GM21529 (cell line): ENCODE measurements around the gene UVSSA.

Experiments used
- ATAC-seq: cut with Tn5 transposase; IDR thresholded peaks from one replicate; pipeline ENCODE4 v1.9.1; 2021; ENCODE audit not compliant: unreplicated experiment

Gene UVSSA

DNA sequence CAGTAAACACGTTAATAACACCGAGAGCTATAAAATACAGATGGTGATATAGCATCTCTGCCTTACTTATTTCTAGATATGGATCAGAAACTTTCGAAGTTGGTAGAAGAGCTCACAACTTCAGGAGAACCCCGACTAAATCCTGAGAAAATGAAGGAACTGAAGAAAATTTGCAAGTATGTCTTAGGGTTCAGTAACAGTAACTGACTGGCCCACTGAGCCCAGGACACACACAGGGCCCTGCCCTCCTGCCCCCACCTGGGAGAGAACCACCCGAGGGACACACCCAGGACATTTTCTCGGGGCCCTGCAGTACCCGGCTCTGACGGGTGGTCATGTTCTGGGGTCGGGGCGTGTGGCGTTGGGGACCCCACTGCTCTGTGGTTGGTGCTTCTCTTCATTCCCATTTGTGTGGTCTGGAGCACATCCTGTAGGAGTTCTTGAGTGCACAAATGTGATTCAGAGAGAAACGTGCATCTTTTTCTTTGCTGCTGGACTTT lies 1.1 kb downstream of the UVSSA start:
- no peak for ATAC-seq

DNA sequence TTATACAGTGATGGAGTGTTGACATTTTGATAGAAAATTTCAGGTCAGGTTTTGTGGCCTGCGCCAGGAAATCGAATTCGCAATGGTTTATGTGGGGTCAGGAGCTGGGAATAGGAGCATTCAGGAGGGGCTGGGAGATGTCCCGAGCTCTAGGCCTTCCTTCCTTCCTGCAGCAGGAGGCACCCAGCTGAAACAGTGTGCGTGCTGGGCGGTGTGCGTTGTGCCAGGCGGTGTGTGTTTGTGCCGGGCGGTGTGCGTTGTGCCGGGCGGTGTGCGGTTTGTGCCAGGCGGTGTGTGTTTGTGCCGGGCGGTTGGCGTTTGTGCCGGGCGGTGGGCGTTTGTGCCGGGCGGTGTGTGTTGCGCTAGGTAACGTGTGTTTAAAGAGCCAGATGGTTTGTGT lies 1.7 kb downstream of the UVSSA start:
- ATAC-seq: no peak

DNA sequence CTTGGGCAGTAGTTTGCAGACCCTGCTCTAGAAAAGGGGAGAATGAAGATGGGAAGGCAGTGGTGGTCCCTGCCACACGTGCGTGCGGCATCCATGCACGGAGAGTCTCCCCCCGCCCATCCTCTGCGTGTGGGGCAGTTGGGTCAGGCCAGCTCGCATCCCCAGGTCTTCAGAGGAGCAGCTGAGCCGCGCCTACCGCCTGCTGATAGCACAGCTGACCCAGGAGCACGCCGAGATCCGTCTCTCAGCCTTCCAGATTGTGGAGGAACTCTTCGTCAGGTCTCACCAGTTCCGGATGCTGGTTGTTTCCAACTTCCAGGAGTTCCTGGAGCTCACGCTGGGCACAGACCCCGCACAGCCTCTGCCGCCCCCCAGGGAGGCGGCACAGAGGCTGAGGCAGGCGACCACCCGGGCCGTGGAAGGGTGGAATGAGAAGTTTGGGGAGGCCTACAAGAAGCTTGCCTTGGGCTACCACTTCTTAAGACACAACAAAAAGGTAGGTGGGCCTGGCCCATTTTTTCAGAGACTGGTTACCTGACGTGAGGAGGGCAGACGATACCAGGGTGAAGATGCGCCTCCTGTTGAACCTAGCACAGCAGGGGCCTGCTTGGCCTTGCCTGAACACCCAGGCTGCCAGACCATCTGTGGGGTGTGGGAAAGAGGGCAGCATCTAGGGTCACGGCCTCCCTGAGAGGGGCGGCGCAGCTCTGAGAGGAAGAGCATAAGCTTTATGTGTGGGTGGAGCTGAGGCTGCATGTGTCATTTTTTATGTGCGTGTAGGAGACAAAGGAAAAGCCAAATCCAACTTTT lies 2.6 kb downstream of the UVSSA start:
- ATAC-seq: no peak

DNA sequence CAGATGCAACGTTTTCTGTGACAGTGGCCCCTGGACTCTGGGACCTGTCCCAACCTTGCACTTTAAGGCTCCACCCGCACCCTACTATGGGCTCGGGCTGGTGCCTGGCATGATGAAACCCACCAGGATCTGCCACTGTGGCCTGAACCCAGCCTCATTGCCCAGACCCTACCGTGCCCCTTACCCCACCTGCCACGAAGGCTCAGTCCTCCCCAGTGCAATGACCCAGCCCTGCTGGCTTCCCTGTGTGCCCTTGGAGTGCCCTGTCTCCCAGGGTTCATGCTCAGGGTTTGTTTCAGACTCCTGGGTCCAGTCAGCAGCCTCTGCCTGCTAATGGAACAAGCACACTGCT lies 3.1 kb downstream of the UVSSA start:
- no peak for ATAC-seq

DNA sequence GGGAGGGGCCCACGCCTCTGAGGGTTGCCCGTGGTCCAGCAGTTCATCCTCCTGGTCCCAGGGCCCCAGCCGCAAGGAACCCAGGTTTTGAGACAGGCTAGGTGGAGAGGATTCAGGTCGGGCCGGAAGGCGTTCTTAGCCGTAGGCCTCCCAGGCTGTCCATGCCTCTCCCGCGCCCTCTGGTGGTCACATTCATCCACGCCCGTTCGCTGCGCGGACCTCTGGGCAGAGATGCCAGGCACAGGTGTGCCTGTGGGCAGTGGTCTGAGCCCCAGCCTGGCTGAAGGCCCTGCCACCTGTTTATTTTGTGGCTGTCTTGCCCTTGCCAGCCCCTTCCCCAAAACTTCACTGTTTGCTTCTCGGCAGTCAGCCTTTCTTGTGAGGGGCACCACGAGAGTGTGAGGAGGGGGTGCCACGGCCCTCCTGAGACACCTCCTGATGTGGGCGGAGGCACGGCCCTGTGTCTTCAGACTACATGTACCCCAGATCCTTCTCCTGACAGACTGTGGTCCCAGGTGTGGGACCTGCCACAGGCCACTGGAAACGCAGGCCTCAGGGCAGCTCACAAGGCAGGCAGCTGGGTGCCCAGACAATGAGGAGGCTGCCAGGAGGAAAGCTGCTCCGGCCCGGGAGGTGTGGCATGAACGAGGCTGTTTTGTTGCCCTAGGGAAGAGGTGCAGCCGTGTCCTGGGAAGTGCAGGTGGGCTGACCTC lies 5.0 kb downstream of the UVSSA start:
- no peak for ATAC-seq

DNA sequence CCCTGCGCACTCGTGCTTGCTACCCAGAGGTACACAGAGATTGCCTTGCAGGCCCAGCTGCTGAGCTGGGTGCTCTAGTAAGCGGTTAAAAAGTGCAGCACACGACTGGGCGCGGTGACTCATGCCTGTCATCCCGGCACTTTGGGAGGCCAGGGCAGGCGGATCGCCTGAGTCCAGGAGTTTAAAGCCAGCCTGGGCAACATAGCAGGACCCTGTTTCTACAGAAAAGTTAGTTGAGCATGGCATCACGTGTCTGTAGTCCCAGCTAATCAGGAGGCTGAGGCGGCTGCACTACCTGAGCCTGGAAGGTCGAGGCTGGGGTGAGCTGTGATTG lies 5.5 kb downstream of the UVSSA start:
- no peak for ATAC-seq

DNA sequence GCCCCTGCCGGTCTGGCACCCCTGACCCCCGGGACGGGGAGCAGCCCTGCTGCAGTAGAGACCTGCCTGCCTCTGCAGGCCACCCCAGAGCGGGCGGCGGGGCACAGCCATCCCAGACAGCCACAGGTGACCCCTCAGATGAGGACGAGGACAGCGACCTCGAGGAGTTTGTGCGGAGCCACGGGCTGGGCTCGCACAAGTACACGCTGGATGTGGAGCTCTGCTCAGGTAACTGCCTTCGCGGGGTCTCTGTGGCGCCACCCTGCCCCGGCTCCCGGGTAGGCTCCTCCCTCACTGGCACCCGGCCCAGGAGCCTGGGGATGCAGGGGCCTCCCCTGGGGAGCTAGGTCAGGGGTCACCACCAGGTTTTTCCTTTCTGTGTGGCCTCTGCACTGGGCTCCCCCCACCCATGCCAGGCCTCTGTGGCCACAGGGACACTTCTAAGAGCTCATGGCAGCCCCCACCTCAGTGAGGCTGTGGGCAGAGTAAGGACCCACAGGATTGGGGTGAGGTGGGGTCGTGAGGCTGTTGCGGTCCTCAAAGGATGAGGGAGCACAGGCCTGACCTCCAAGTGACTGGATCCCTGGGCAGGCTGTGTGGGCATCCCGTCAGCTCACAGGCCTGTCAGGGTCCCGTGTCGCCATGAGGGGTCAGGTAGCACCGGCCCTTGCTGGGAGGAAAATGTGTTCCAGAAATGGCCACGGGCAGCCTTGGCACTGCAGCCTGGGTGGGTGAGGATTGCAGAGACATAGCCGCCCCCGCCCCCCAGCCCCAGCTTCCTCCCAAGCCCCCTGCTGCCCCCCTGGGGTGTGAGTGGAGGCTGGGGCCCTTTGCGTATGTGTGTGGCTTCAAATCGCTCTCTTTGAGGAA lies 6.4 kb downstream of the UVSSA start:
- ATAC-seq: no peak

DNA sequence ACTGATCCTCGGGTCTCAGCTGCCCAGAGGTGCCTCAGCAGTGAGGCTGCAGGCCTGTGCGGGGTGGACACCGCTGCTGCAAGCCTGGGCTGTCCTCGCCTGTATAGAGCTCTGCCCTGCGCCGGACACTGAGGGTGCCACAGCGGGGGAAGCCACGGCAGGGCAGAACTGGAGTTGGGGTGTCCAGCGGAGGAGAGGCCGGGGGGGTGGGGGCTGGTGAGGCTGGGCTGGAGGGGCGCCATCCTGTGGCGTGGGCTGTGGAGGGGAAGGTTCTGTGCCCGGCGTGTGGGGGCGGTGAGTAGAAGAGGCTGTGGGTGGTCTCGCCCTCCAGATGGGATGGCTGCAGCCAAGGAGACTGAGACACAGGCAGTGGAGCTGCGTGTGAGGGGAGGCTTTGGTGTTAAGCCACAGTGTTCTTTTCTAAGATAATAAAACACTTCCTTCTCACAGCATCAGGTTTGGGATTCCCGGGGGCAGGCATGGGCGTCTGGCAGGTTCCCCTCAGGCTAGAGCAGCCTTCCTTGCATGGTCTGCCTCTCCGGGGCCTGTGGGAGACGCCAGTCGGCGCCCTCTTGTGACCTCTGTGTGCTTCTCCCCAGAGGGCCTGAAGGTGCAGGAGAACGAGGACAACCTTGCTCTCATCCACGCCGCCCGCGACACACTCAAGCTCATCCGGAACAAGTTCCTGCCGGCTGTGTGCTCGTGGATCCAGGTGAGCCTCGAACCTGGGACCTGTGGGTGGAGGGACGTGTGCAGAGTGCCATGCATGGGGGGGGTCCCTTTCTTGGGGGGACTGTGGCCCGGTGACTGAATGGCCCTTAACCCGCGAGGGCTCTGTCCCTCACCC lies 7.4 kb downstream of the UVSSA start:
- no peak for ATAC-seq

DNA sequence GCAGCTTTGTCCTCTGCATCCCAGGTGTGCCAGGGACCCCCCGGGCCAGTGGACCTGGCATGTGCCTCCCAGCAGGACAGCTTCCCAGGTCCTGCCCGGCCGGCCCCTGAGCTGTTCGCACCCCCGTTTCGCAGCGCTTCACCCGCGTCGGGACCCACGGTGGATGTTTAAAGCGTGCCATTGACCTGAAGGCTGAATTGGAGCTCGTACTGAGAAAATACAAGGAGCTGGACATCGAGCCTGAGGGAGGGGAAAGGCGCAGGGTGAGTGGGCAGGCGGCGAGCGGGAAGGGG lies 7.9 kb downstream of the UVSSA start:
- ATAC-seq: no peak

DNA sequence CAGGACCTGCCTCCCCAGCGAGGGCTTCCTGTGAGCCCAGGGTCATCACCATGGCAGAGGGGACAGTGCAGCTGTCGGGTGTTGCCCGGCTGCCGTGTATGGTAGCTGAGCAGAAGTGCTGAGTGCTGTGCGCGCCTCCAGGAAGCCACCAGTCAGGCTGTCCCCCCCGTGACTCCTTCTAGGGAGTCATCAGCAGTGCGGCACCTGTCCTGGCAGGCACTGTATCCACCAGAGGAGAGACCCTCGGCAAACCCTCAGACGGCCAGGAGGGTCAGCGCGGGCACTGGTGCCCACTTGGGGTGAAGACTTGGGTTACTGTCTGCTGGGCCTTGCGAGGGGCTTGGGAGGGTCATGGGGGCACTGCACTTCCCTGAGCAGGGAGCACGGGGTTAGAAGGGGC lies 8.4 kb downstream of the UVSSA start:
- ATAC-seq: no peak

DNA sequence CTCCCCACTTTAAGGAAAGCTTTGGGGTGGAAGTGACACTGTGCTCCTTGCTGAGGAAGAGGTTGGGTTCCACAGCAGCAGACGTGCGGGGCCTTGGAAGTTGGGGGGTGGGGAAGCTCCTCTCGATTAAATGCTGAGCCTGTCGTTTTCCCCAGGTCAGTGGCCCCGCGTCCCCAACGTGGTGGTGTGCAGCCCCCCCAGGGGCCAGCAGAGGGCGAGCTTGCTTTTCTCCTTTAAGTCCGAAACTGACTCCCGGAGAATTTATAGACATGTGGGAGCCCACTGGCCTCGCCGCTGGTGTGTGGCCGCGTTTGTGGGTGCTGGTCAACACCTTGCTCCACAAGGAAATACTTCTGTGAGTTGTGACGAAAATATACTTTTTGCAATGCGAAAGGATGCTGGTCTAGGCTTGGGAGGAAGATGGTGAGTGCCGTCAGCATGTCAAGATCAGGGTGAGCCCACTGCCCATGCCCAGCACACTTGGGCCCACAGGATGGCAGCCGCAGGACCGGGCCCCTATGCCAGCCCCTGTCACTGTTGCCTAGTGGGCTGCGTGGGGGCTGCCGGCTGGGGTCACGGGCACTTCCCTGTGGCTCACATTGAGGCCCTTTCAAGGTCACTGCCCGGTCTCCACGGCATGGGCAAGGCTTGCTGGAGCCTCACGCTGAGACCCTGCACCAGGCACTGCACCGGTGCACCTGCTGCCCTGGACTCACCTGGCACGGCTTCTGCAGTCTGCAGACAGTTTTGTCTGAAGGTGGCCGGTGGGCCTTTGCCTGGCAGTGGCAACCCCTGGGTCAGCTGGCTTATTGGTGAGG lies 9.4 kb downstream of the UVSSA start:
- no peak for ATAC-seq

DNA sequence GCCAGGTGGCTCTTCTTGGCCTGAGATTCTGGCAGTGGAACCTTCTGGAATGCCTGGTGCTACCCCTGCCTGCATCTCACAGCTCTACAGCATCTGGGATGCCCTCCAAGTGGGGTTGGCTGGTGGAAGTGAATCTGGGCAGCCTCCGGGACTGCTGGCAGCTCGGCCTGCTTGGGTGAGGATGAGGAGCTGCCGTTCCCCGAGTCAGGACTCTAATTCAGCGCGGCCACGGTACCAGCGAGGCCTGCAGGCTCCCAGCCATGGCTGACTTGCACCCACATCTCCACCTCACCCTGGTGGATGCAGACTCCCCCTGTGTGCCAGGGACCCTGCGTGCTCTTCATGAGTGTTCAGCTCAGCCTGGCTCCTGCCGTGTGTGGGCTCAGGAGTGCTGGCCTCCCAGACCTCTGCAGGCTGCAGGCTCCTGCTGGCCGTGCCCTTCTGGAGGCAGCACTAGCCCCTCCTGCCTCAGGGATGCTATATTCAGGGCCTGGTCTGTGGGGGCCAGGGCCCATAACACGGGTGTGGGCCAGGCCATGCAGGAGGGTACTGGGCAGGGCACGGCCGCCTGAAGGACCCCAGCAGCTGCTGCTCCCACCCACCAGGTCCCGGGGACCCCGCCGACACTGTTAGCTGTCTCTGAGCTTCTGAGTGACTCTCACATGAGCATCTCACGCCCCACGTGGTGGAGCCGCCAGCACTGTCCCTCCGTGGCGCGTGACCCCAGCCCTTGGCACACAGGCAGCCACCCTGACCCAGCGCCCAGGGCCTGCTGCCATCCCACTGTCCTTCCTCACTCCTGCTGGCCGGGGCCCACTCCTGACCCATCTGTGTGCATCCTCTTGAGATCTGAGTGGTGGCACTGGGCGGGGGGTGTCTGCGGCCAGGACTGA lies 10.6 kb downstream of the UVSSA start:
- ATAC-seq: no peak

DNA sequence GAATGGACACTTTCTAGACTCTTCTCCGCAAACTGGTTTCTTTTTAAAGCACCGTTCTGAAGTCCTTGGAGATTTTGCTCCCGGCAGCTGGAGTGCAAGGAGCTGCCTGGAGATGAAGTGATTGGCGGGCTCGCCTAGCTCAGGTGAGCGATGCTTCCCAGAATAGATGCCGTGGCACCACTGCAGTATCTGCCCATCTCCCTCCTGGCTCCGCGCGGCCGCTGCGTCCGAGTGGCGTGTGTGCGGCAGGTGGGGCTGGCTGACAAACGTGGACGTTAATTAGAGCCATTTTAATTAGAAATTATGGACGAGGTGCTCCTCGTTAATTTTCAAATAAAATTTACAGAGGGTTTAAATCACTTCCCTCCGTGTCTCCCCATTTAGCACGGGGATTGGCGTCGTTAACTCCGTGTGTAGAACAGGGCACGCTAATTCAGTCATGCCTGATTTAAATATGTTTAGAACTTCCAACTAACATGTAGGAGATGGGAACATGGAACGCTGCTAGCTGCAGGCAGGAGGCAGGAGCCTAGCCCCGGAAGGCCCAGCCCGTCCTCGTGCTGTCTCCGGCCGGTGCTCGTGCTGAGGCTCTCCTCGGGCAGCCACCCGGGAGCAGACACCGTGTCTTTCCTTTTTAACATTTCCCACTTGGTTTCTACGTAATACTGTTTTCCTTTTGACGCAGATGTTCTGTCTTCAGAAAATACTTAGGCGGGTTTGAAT lies 11.6 kb downstream of the UVSSA start:
- no peak for ATAC-seq

DNA sequence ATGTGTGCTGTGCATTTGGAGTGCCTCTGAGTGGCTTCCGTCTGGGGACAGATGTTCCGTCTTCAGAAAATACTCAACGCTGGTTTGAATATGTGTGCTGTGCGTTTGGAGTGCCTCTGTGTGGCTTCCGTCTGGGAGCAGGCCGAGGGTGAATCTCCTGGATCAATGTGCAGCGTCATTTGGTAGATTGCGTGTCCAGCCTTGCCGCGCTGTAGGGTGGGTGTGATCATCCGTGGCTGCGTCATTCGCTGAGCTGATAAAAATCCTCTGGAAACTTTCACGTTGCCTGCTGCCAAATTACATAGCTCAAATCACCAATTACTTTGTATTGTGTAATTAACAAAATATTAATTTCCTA lies 12.1 kb downstream of the UVSSA start:
- no peak for ATAC-seq

DNA sequence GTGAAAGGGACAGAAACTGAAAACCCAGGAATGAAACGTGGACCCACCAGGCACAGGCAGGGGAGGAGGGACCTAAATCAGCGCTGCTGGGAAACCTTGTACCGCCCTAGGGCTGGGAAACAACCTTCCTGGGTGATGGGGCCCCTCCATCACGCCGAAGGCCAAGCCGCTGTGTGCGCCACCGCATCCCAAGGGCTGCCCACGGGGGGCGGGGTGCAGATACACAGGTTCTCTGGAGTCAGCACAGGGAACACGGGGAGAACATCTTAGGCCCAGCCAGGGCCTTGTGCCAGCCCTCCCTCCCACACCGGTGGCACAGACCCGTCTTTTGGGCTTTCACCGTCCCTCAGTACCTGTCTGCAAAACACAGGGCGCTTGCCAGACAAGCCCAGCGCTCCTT lies 13.0 kb downstream of the UVSSA start:
- ATAC-seq: no peak

DNA sequence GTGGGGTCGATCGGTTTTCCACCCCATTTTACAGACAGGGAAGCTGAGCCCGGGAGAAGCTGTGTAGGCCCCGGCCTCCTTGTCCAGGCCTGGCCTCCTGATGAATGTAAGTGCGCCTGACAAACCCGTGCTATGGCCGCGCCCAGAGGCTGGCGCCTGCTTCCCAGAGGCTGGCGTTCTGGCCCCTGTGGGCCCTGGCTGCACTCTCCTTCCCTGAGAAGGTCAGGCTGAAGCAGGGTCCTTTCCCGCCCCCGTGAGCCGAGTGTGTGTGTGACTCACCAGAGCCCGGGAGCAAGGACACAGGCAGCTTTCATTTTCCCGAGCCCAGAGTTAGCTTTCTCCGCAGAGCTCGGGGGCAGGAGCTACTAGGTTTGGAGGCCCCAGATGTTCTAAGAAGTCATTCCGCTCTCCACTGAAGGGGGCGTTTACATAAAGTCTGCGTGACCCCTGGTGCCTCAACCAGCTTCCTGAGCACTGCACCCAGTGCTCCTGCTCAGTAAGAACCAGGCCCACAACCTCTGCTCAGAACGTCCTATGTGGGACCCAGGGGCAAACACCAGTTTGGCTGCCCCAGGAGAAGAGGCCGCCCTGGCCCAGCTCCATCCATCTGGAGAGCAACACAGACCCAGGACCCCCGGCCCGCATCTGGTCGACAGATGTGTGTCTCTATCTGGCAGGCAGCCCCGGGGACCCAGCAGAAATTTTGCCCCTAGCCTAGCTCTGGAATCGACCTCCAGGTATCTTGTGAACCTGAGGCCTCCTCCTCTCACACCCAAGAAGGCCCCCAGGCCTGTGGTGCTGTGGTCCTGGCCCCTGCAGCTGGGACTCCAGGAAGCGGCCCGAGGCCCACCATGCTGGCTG lies 13.6 kb downstream of the UVSSA start:
- ATAC-seq: no peak

DNA sequence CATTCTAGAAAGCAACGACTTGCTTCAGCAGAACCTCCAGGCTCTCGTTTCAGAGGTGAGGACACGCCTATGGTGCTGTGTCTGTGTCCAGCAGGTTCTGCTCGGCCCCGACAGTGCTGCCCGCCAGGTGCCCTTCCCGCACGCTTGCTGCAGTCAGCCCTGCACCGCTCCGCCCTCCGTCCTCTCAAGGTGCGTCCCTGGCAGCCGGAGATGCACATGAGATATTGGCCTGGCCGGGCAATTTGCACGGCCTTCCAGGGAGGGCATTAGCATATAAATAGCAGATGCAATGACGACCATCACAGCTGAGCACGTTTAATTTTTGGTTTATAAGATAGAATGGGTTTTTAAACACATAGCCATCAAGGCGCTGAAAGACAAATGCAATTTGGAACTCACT lies 14.4 kb downstream of the UVSSA start:
- no peak for ATAC-seq

DNA sequence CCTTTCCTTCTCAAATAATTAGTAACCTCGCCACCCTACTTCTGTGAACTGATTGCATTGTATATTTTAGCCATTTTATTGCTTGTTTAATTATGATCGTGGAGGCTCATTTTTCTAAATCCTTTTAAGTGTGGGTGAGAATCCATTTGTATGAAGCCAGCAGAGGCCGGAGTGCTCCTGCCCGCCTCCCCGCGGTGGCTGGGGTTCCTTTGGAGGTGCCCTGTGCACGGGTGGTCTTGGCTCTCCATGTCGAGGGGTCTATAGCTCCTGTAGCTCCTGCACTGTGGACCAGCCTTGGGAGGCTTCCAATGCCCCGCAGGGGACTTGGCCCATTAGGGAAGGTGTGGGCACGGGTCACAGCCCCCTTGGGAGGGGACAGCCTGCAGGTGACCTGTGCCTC lies 15.0 kb downstream of the UVSSA start:
- no peak for ATAC-seq
